ENCODE data around the gene SCN3B.

DNA sequence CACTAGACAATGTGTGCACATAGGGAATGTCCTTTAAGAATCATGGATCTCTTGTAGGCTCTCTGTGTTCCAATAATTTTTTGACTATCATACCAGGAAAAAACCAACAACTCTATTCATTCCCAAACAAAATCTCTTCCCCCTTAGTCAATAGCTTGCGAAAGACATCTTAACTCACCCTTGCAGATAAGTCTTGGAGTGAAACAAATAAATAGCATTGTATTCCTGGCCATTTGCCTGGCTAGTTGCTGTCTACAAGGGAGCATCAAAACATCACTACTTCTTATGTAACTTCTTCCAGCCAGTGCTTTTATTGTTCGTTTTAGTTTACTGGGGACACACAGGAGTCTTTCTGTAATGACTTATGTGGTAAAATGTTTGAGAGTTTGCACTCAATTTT is 29.4 kb downstream of the SCN3B start:
- TF ChIP-seq CTCF (IDR thresholded peaks at IDR 0.05) (no peak), POLR2A (IDR thresholded peaks at IDR 0.05) (no peak)

All from stomach (tissue), 4 donors.